HUES6 (cell line): ENCODE data around the gene GNAT1.

ENCODE experiments used
- H3K27ac ChIP-seq: 2 replicates; pipeline ENCODE4 v1.7.0; 2013; ENCODE audit warnings: low read depth, mild to moderate bottlenecking, low read length, inconsistent platforms
- H3K27me3 ChIP-seq: 2 replicates; pipeline ENCODE4 v1.6.1; 2013; ENCODE audit warnings: low read length; ENCODE audit not compliant: control insufficient read depth, insufficient read depth
- H3K36me3 ChIP-seq: 2 replicates; pipeline ENCODE4 v1.6.1; 2013; ENCODE audit warnings: low read length; ENCODE audit not compliant: control insufficient read depth, insufficient read depth
- H3K4me1 ChIP-seq: 2 replicates; pipeline ENCODE4 v1.6.1; 2013; ENCODE audit warnings: low read length; ENCODE audit not compliant: control insufficient read depth, insufficient read depth
- H3K4me3 ChIP-seq: 2 replicates; pipeline ENCODE4 v1.5.1; 2013; ENCODE audit warnings: low read depth, low read length
- H3K9ac ChIP-seq: one replicate; pipeline ENCODE4 v1.6.1; 2013; ENCODE audit warnings: mild to moderate bottlenecking, low read length
- H3K9me3 ChIP-seq: 2 replicates; pipeline ENCODE4 v1.6.1; 2013; ENCODE audit warnings: low read depth, low read length; ENCODE audit not compliant: control insufficient read depth, insufficient read depth

GNAT1 gene

DNA sequence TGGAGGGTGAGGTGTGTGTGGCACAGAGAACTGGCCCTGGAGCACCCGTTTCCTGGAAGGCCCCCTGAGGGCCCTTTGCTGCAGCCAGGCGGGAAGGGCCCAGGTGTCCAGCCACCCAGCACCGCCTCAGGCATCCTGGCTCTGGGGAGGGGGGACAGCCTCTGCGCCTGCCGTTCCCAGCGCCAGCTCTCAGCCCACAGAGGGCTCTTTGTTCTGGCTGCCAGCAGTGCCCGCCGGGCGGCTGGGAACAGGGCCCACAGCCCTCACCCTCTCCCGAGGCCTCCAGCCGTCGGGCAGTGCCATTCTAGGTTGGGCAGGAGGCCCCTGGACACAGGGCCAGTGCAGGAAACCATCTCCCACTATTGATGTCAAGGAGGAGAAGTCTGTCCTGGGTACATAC lies 22.0 kb downstream of the GNAT1 start:
- peaks cover 21% of the 10 kb centered on the region; the same call in 1 of the 2 replicates for H3K4me1 ChIP-seq
- H3K4me3 ChIP-seq: no peak overlapping the region
- H3K9ac ChIP-seq: no peak overlapping the region
- 0 out of 2 replicates have a peak, but pooled peaks cover 3% of the 10 kb centered on the region for H3K27me3 ChIP-seq
- H3K36me3 ChIP-seq: no peaks in the 10 kb centered on the region
- no peak overlapping the region for H3K27ac ChIP-seq
- no peaks in the 10 kb centered on the region for H3K9me3 ChIP-seq

DNA sequence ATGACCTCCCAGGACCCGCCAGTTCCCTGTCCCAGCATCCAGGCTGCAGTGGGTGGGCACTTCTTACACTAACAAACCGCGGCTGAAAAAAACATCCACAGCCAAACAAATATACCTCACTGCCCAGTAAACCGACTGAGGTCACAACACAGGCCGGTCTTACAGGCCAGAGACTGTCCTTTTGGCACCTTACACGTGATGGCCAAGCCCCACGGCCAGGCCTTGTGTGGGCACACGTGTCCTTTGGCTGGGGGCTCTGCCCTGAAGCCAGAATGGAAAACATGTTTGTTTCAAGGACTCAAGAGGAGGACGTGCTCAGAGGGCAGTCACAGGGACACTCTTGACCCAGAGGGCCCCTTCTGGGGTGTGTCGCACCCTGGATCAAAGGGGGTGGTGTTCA lies 23.4 kb downstream of the GNAT1 start:
- Histone ChIP-seq H3K9me3 (no peaks in the 10 kb centered on the region), H3K4me3 (no peak overlapping the region), H3K9ac (no peak overlapping the region), H3K27ac (no peak overlapping the region), H3K27me3 (peaks cover 9% of the 10 kb centered on the region; the same call in 1 of the 2 replicates), H3K4me1 (peaks cover 20% of the 10 kb centered on the region; the same call in 1 of the 2 replicates), H3K36me3 (no peaks in the 10 kb centered on the region)

DNA sequence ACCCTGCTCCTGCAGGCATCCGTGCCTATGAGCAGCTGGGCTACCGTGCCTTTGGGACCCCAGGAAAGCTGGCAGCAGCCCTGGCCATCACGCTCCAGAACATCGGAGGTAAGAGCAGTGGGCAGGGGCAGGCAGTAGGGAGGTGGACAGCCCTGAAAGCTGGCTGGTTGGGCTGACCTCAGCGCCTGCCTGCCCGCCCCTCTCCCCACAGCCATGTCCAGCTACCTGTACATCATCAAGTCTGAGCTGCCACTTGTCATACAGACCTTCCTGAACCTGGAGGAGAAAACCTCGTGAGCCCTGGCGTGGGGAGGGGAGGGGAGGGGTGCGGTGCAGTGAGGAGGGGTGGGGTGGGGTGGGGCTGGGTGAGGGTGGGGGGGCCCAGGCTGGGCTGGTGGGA lies 24.1 kb downstream of the GNAT1 start:
- Histone ChIP-seq H3K36me3 (no peaks in the 10 kb centered on the region), H3K27ac (no peak overlapping the region), H3K9ac (no peak overlapping the region), H3K27me3 (peaks cover 9% of the 10 kb centered on the region; the same call in 1 of the 2 replicates), H3K4me3 (no peak overlapping the region), H3K9me3 (no peaks in the 10 kb centered on the region), H3K4me1 (peaks cover 17% of the 10 kb centered on the region; the same call in 1 of the 2 replicates)

DNA sequence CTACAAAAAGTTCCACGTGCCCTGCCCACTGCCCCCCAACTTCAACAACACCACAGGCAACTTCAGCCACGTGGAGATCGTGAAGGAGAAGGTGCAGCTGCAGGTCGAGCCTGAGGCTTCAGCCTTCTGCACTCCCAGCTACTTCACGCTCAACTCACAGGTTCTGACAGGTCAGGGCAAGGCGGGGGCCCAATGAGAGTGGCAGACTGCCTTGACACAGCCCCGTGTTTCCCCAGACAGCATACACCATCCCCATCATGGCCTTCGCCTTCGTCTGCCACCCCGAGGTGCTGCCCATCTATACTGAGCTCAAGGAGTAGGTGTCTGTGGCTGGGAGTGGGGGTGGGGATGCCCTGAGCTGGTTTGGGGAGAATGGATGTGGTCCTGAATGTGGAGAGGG lies 26.3 kb downstream of the GNAT1 start:
- Histone ChIP-seq H3K4me3 (no peak overlapping the region), H3K27me3 (peaks cover 9% of the 10 kb centered on the region; the same call in 1 of the 2 replicates), H3K36me3 (no peaks in the 10 kb centered on the region), H3K4me1 (peaks cover 8% of the 10 kb centered on the region; the same call in 1 of the 2 replicates), H3K9me3 (no peaks in the 10 kb centered on the region), H3K27ac (no peak overlapping the region), H3K9ac (no peak overlapping the region)

DNA sequence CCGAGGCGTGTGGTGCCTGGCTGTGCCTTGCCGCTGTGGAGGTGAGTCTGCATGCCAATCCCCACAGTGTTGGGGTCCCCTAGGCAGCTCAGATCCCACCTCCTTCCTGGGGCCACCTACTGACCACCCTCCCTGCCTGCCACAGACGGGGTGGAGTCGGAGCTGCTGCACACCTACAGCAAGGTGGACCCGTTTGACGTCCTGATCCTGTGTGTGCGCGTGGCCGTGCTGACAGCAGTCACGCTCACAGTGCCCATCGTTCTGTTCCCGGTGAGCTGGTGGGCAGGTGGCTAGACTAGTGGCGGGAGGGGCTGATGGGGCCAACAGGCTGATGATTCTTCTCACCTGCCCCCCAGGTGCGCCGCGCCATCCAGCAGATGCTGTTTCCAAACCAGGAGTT lies 27.0 kb downstream of the GNAT1 start:
- Histone ChIP-seq H3K27me3 (peaks cover 9% of the 10 kb centered on the region; the same call in 1 of the 2 replicates), H3K9ac (no peak overlapping the region), H3K9me3 (no peaks in the 10 kb centered on the region), H3K4me3 (no peak overlapping the region), H3K27ac (no peak overlapping the region), H3K36me3 (no peaks in the 10 kb centered on the region), H3K4me1 (peaks cover 8% of the 10 kb centered on the region; the same call in 1 of the 2 replicates)

DNA sequence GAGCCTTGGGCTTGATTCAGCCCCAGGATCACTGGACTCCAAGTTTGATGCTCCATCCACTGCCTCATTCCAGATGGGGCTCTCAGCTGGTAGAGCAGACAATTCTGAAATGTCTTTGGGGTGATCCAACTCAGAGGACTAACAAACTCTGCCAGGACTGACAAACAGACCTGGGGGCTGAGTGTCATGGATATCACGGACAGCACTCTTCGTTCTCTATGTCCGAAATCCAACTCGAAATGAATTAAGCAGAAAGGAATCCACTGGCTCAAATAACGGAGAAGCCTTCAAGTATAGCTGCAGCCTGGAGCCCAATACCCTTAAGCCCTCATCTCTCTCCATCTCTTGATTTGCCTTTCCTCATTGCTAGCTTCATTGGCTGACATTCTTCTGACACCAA lies 27.9 kb downstream of the GNAT1 start:
- no peak overlapping the region for H3K4me3 ChIP-seq
- no peak overlapping the region for H3K27ac ChIP-seq
- H3K4me1 ChIP-seq: peaks cover 8% of the 10 kb centered on the region; the same call in 1 of the 2 replicates
- H3K27me3 ChIP-seq: peaks cover 9% of the 10 kb centered on the region; the same call in 1 of the 2 replicates
- H3K9me3 ChIP-seq: no peaks in the 10 kb centered on the region
- H3K36me3 ChIP-seq: no peaks in the 10 kb centered on the region
- H3K9ac ChIP-seq: no peak overlapping the region

DNA sequence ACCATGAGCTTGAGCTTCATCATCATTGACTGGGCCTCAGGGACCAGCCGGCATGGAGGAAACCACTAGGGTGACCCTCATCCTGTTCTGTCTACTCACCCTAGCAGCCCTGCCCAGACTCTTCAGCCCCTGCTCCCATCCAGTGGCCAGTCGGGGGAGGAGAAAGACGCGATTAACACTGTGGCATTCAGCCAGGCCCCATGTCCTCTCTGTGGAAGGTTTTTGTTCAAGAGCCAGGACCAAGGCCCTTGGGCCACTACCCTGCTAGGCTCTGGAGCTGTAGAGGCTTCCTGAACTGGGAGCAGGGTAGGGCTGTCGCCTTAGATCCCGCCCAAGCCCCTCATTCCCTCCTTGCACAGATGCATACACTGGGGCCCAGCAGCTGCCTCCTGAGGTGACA lies 28.7 kb downstream of the GNAT1 start:
- H3K4me3 ChIP-seq: no peak overlapping the region
- peaks cover 9% of the 10 kb centered on the region; the same call in 1 of the 2 replicates for H3K27me3 ChIP-seq
- H3K9me3 ChIP-seq: no peaks in the 10 kb centered on the region
- no peak overlapping the region for H3K9ac ChIP-seq
- H3K27ac ChIP-seq: no peak overlapping the region
- no peaks in the 10 kb centered on the region for H3K36me3 ChIP-seq
- peaks cover 8% of the 10 kb centered on the region; the same call in 1 of the 2 replicates for H3K4me1 ChIP-seq

DNA sequence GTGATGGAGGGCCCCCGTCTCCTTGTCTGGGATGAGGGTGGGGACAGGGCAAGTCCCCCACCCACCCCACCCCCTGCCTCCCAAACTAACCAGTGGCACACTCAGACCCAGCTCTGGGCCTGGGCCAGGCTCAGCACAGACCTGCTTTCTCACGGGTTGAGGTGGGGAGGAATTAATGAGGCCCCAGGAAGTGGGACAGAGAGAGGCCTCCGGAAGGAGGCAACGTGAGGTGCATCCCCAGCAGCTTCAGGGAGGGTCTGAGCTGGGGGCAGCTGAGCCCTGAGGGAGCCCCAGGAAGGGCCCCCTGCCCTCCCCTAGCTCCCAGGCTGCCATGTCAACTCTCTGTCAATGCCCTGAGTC lies 29.6 kb downstream of the GNAT1 start:
- H3K9ac ChIP-seq: no peak overlapping the region
- peaks cover 9% of the 10 kb centered on the region; the same call in 1 of the 2 replicates for H3K27me3 ChIP-seq
- no peak overlapping the region for H3K4me3 ChIP-seq
- H3K36me3 ChIP-seq: no peaks in the 10 kb centered on the region
- H3K27ac ChIP-seq: no peak overlapping the region
- peaks cover 8% of the 10 kb centered on the region; the same call in 1 of the 2 replicates for H3K4me1 ChIP-seq
- no peaks in the 10 kb centered on the region for H3K9me3 ChIP-seq

DNA sequence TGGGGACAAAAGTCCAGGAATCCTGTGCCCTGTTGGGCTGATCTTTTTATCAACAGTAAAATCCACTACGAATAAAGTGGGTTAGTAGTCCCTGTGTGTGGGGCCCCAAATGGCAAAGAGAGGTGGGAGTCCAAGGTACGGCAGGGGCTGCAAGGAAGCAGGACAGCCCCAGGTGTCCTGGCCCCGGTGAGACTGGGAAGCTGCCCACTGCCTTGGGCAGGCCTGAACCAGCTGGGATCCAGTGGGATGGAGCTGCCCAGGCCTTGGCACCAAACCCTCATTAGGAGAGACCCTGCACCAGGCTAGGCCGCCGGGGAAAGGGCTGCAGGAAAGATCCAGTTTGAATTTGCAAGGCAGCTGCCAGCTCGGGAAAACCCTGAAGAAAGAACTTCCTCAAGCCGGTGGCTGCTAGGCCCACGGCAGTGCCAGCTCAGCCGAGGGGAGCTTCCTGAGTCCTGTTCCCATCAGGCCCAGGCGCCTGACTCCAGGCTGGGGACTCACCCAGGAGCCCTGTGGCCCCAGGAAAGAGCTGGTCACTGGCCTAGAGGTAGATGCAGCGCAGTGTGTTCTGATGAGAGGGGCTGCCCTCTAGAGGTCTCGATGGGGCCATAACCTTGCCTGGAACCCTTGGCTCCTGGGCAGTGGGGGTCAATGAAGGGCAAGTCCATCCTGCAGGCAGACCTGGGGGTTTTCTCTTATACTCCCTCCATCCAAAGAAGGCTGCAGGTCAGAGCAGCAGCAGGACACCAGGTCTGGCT lies 30.2 kb downstream of the GNAT1 start:
- Histone ChIP-seq H3K9me3 (no peaks in the 10 kb centered on the region), H3K4me3 (no peak overlapping the region)

DNA sequence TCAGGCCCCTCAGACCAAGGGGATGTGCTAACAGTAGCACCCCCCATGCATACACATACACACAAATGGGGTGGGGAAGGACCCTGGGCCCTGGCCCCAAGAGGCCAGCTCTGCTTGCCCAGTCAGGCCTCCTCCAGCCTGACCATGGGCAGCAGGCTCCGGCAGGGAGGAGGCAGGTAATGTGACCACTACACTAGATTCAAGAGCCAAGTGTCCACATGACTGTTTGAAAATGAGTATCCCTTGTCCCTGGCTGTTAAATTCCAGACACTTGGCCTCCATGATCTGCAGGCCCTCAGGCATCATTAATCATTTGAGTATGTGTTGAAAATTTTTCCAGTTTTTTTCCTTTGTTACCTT lies 30.7 kb downstream of the GNAT1 start:
- Histone ChIP-seq H3K27ac (no peak overlapping the region), H3K4me3 (no peak overlapping the region), H3K9ac (no peak overlapping the region), H3K27me3 (peaks cover 14% of the 10 kb centered on the region), H3K36me3 (no peaks in the 10 kb centered on the region), H3K4me1 (peaks cover 10% of the 10 kb centered on the region; the same call in 1 of the 2 replicates), H3K9me3 (no peaks in the 10 kb centered on the region)

More for the DNA sequence above, 30.2 kb downstream of the GNAT1 start:
- no peaks in the 10 kb centered on the region for H3K36me3 ChIP-seq
- H3K9ac ChIP-seq: no peak overlapping the region
- H3K27me3 ChIP-seq: peaks cover 9% of the 10 kb centered on the region; the same call in 1 of the 2 replicates
- H3K4me1 ChIP-seq: peaks cover 8% of the 10 kb centered on the region; the same call in 1 of the 2 replicates
- H3K27ac ChIP-seq: no peak overlapping the region

DNA sequence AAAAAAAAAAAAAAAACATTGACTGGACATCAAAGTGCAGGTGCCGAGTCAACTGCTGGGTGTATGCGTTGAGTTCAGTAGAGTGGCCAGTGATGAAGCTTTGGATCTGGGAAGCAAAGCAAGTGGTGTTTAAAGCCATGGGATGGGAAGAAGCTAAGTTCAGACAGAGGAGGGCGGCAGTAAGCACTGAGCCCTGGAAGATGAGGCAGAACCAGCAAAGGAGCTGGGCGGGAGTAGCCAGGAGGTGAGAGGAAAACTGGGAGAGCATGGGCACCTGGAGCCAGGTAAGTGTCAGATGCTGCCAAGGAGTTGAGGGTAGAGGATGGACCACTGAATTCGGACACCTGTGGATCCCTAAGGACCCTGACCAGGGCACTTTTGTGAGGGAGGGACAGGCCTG lies 33.2 kb downstream of the GNAT1 start:
- no peaks in the 10 kb centered on the region for H3K36me3 ChIP-seq
- H3K27me3 ChIP-seq: peaks cover 4% of the 10 kb centered on the region; the same call in 1 of the 2 replicates
- no peak overlapping the region for H3K4me3 ChIP-seq
- H3K9ac ChIP-seq: no peak overlapping the region
- H3K9me3 ChIP-seq: no peaks in the 10 kb centered on the region
- peaks cover 19% of the 10 kb centered on the region for H3K4me1 ChIP-seq
- no peak overlapping the region for H3K27ac ChIP-seq
